GM18505 (cell line): ENCODE data around the gene ARSK.
"Not testable (repeated sequence)": the region's sequence is repeated elsewhere in the genome, so short reads cannot be mapped to it uniquely, and the experiment has no call there.

ENCODE experiments used
- ATAC-seq: cut with Tn5 transposase; IDR thresholded peaks from one replicate; pipeline ENCODE4 v1.9.1; 2021; ENCODE audit not compliant: unreplicated experiment
- POLR2A ChIP-seq: IDR thresholded peaks from 4 replicates; pipeline ENCODE4 v1.6.1; 2011; ENCODE audit warnings: borderline replicate concordance; ENCODE audit not compliant: insufficient read depth, insufficient read length; ENCODE audit errors: extremely low read depth

The ARSK gene

GRCh38 chr5:95620870-95621838 is 66.3 kb downstream of the ARSK start:
- TF ChIP-seq POLR2A, result peak; percentile 21
- peak; percentile 44 for ATAC-seq

GRCh38 chr5:95621839-95622629 is 67.1 kb downstream of the ARSK start:
- no peak for ATAC-seq
- no peak for TF ChIP-seq POLR2A

DNA sequence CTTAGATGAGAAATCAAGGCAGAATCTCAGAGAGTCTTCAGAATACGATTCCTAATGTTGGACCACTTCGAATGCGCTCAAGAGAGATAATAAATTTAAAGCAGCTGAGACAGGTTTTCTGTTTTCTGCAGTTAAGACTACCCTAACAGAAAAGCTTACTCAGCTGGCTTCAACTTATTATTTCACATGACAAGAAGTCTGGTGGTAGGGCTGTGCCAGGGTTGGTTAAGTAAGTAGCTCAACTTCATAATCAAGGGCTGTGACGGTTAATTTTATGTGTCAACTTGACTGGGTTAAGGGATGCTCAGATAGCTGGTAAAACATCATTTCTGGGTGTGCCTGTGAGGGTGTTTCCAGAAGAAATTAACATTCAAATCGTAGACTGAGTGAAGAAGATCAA is 68.8 kb downstream of the ARSK start:
- TF ChIP-seq POLR2A, result no peak
- no peak for ATAC-seq

DNA sequence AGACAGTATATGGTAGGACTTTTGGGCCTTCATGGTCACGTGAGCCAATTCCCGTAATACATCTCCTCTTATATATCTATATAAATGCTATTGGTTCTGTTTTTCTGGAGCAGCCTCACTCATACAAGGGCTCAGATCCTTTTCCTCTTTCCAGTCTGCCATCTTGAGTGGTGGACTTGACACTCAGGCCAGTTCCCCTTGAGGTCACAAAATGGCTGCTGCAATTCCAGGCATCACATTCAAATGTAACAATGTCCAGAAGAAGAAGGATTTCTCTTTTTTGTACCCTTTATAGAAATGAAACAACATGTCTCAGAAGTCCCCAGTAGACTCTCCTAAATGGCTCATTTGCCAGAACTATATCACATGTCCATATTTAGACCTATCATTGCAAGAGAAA is 69.5 kb downstream of the ARSK start:
- no peak for TF ChIP-seq POLR2A
- no peak for ATAC-seq

DNA sequence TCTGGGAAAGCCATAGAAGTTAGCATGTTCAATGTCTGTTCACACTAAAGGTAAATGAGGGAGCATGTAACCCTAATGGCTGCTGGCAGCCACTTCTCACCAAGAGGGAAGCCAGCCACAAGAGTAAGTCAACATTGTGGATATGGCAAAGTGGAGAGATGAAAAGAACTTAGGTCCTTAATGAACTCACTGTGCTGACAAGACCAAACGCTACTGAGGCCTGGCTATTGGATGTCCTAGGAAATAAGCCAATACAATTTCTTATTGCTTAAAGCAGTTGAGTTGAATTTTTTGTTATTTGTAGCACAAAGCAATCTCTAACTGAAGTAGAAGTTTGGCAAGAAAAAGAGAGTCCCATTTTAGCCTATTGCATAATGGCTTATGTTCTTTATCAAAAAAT is 71.8 kb downstream of the ARSK start:
- TF ChIP-seq POLR2A, result no peak
- ATAC-seq, result no peak

- no peak for ATAC-seq
- no peak for TF ChIP-seq POLR2A
Observed at GRCh38 chr5:95627971-95628810, 73.3 kb downstream of the ARSK start.

DNA sequence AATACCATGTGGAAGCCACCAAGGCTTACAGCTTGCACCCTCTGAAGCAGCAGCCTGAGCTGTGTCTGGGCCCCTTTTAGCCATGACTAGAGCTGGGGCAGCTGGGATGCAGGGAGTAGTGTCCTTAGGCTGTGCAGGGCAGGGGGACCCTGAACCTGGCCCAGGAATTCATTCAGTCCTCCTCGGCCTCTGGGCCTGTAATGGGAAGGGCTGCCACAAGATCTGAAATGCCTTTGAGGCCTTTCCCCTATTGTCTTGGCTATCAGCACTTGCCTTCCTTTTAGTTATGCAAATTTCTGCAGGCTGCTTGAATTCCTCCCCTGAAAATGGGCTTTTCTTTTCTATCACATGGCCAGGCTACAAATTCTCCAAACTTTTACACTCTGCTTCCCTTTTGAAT is 74.0 kb downstream of the ARSK start:
- ATAC-seq, result no peak
- TF ChIP-seq POLR2A, result no peak

GRCh38 chr5:95630394-95630917 is 75.6 kb downstream of the ARSK start:
- no peak for TF ChIP-seq POLR2A
- ATAC-seq, result no peak

- no peak for TF ChIP-seq POLR2A
- ATAC-seq, result no peak
Observed at GRCh38 chr5:95631255-95631958, 76.5 kb downstream of the ARSK start.

DNA sequence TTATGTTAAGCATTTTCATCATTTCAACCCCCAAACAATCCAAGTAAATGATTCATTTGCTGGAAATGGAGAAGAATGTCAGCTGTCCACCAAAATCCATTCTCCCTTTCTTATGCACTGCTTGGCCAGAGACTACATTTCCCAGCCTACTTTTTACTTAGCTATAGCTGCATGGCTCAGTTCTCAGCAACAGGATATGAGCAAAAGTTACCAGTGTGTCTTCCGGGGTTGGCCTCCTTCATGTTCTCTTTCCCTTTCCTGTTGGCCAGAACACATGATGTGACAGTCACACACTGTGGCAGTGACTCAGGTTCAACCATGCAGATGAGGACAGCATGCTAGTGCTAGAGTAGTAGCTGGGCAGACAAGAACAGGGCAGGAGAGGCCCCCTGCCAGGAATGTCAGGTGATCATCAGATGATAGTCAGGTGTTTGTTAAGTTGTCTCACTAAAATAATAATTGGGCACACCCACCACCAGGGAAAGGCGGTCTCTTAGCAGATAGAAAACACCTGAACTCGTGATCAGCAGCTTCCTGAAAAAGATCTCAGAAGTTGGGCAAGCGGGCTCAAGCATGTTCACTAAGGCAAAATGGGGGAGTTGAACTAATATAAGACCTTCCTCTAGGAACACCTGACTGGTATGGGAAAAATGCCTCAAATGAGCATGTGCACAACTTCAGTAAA is 77.2 kb downstream of the ARSK start:
- TF ChIP-seq POLR2A, result peak; percentile 22
- ATAC-seq, result peak; percentile 95

- not testable (repeated sequence) for ATAC-seq
Observed at GRCh38 chr5:95632942-95633341, 78.0 kb downstream of the ARSK start.

GRCh38 chr5:95633671-95634070 is 78.8 kb downstream of the ARSK start:
- ATAC-seq, result no peak
- no peak for TF ChIP-seq POLR2A
